Keratinocyte (primary cell): Measurements from ENCODE around the gene GBP4. TPM values are rescaled to one million over a fixed set of nuclear protein-coding genes. Genes with fewer than 3 reads are reported as not detected.

Source experiments
- DNase-seq: peaks from one replicate; pipeline ENCODE4 v3.0.0-alpha.2; 2011; ENCODE audit warnings: low read depth, missing footprints, low spot score
- FAIRE-seq: peaks from 2 replicates; lab custom pipeline; 2011; peaks lifted over from hg19 to GRCh38; lab: Jason Lieb, UNC
- H2AFZ ChIP-seq: 2 replicates; pipeline ENCODE4 v1.6.0; 2012; ENCODE audit warnings: low read length, control low read depth, inconsistent platforms; ENCODE audit not compliant: control insufficient read depth
- H3K27ac ChIP-seq: 2 replicates; pipeline ENCODE4 v1.5.1; 2011; ENCODE audit warnings: low read length; ENCODE audit not compliant: control insufficient read depth, insufficient read depth
- H3K27me3 ChIP-seq: 3 replicates; pipeline ENCODE4 v1.6.0; 2011; ENCODE audit warnings: low read length; ENCODE audit not compliant: control insufficient read depth, insufficient read depth; ENCODE audit errors: extremely low read depth
- H3K36me3 ChIP-seq, 2 experiments: 2 replicates in 1 of 2; 3 replicates in 1 of 2; pipeline ENCODE4 v1.5.1; 2011; ENCODE audit warnings: low read length in 2 of 2, mild to moderate bottlenecking in 1 of 2; ENCODE audit not compliant: control insufficient read depth in 2 of 2, insufficient read depth in 2 of 2; ENCODE audit errors: extremely low read depth in 1 of 2
- H3K4me1 ChIP-seq: 3 replicates; pipeline ENCODE4 v1.5.1; 2011; ENCODE audit warnings: low read length; ENCODE audit not compliant: control insufficient read depth, insufficient read depth; ENCODE audit errors: extremely low read depth
- H3K4me2 ChIP-seq: 3 replicates; pipeline ENCODE4 v1.6.0; 2011; ENCODE audit warnings: low read depth, low read length; ENCODE audit not compliant: control insufficient read depth, insufficient read depth; ENCODE audit errors: extremely low read depth
- H3K4me3 ChIP-seq, 3 experiments: fragments of 200-600 bp in 1 of 3; sonication (generic) in 1 of 3; 2 replicates in 2 of 3; 3 replicates in 1 of 3; pipeline ENCODE4 v1.5.1; 2011 to 2016; ENCODE audit warnings: low read length in 3 of 3, mild to moderate bottlenecking in 3 of 3, control low read depth in 2 of 3, inconsistent platforms in 1 of 3, low read depth in 1 of 3, mixed read lengths in 1 of 3, mixed run types in 1 of 3, moderate library complexity in 1 of 3; ENCODE audit not compliant: control insufficient read depth in 2 of 3, insufficient read depth in 2 of 3; ENCODE audit errors: extremely low read depth in 1 of 3
- H3K79me2 ChIP-seq: 2 replicates; pipeline ENCODE4 v1.6.0; 2012; ENCODE audit warnings: low read length; ENCODE audit not compliant: control insufficient read depth, insufficient read depth
- H3K9ac ChIP-seq: 3 replicates; pipeline ENCODE4 v1.6.0; 2011; ENCODE audit warnings: low read length; ENCODE audit not compliant: control insufficient read depth, insufficient read depth; ENCODE audit errors: extremely low read depth
- H3K9me1 ChIP-seq: 3 replicates; pipeline ENCODE4 v1.6.0; 2011; ENCODE audit warnings: low read length; ENCODE audit not compliant: control insufficient read depth, insufficient read depth; ENCODE audit errors: extremely low read depth
- H3K9me3 ChIP-seq: 2 replicates; pipeline ENCODE4 v1.5.1; 2012; ENCODE audit warnings: low read depth, low read length; ENCODE audit not compliant: control insufficient read depth
- H4K20me1 ChIP-seq: 3 replicates; pipeline ENCODE4 v1.6.0; 2011; ENCODE audit warnings: low read length; ENCODE audit not compliant: control insufficient read depth, insufficient read depth; ENCODE audit errors: extremely low read depth
- CTCF ChIP-seq, 3 experiments: IDR thresholded peaks in 1 of 3; conservative IDR thresholded peaks in 1 of 3; optimal IDR thresholded peaks in 1 of 3; 2 replicates in 2 of 3; 3 replicates in 1 of 3; pipeline versions ENCODE3 to v1.5.1; 2011; ENCODE audit warnings: low read length in 3 of 3, mild to moderate bottlenecking in 3 of 3, moderate library complexity in 2 of 3, control low read depth in 1 of 3, inconsistent platforms in 1 of 3; ENCODE audit not compliant: insufficient read depth in 2 of 3; ENCODE audit errors: extremely low read depth in 1 of 3
- EZH2 ChIP-seq: IDR thresholded peaks from one replicate; pipeline ENCODE4 v1.6.1; 2012; ENCODE audit warnings: inconsistent platforms, mild to moderate bottlenecking, low read length, moderate library complexity
- dilution Hi-C: fragments of 300-500 bp; cut with MboI; formaldehyde crosslinking; loops from one replicate; pipeline ENCODE4 v1.7.0; 2020; ENCODE audit warnings: low sequenced_read_pairs; ENCODE audit not compliant: extremely low pct_ligation_motif_present
- polyA plus RNA-seq, 5 experiments: library from polyadenylated mRNA; depleted of rRNA in 3 of 5; stranded (reverse) in 3 of 5; stranded (forward) in 1 of 5; unstranded in 1 of 5; fragments of >200 nt; gene quantifications; 1 replicate in 1 of 5; 2 replicates in 3 of 5; 3 replicates in 1 of 5; pipeline versions ENCODE4 v1.2.1 to v1.2.3, GENCODE V29; 2011 to 2012; ENCODE audit warnings: missing spikeins in 2 of 5, low read depth in 1 of 5, low replicate concordance in 1 of 5

The GBP4 gene
- polyA plus RNA-seq, 1 donor (not counting 4 experiments of a cell fraction or from before 2014, with no cell fraction given): 0.01 TPM

- no peak for FAIRE-seq
- Histone ChIP-seq H3K9me1 (no peaks in the 10 kb centered on the region), H3K36me3 (no peaks in the 10 kb centered on the region), H3K79me2 (no peaks in the 10 kb centered on the region), H3K4me3 (no peak overlapping the region), H3K27ac (no peak overlapping the region), H2AFZ (no peak overlapping the region), H3K4me2 (no peak overlapping the region), H3K4me1 (no peaks in the 10 kb centered on the region), H4K20me1 (no peaks in the 10 kb centered on the region), H3K9me3 (no peaks in the 10 kb centered on the region), H3K27me3 (no peaks in the 10 kb centered on the region), H3K9ac (no peak overlapping the region)
- no peak for TF ChIP-seq EZH2
- no peak for TF ChIP-seq CTCF (optimal IDR thresholded peaks at IDR 0.05 in 1 of 3, IDR thresholded peaks at IDR 0.05 in 1 of 3, conservative IDR thresholded peaks at IDR 0.05 in 1 of 3; ENCODE audit: extremely low read depth in 1 of 3, insufficient read depth in 2 of 3, low read length in 3 of 3)
- dilution Hi-C loops: no loop called here
- DNase-seq: no peak
Observed at GRCh38 chr1:89195476-89195875, 3.3 kb downstream of the GBP4 start.

- Histone ChIP-seq H3K4me3 (no peak overlapping the region), H3K9me1 (no peaks in the 10 kb centered on the region), H2AFZ (no peak overlapping the region), H3K4me1 (no peaks in the 10 kb centered on the region), H3K9ac (no peak overlapping the region), H3K4me2 (no peak overlapping the region), H3K9me3 (no peaks in the 10 kb centered on the region), H3K27me3 (no peaks in the 10 kb centered on the region), H3K79me2 (no peaks in the 10 kb centered on the region), H4K20me1 (no peaks in the 10 kb centered on the region), H3K27ac (no peak overlapping the region), H3K36me3 (no peaks in the 10 kb centered on the region)
- dilution Hi-C loops: no loop called here
- TF ChIP-seq EZH2 (no peak), CTCF (optimal IDR thresholded peaks at IDR 0.05 in 1 of 3, IDR thresholded peaks at IDR 0.05 in 1 of 3, conservative IDR thresholded peaks at IDR 0.05 in 1 of 3; ENCODE audit: extremely low read depth in 1 of 3, insufficient read depth in 2 of 3, low read length in 3 of 3) (no peak)
- no peak for FAIRE-seq
- no peak for DNase-seq
Observed at GRCh38 chr1:89191314-89191713, 7.4 kb downstream of the GBP4 start.
